Smooth muscle cell of the umbilical artery (primary cell): ENCODE results near the gene LBP. TPM values are rescaled to one million over a fixed set of nuclear protein-coding genes. Genes with fewer than 3 reads are reported as not detected.

Source experiments
- total RNA-seq: library from RNA; depleted of rRNA; stranded (reverse); fragments of >200 nt; gene quantifications from 2 replicates; pipeline ENCODE4 v1.2.3, GENCODE V29; 2014

The LBP gene, protein sequence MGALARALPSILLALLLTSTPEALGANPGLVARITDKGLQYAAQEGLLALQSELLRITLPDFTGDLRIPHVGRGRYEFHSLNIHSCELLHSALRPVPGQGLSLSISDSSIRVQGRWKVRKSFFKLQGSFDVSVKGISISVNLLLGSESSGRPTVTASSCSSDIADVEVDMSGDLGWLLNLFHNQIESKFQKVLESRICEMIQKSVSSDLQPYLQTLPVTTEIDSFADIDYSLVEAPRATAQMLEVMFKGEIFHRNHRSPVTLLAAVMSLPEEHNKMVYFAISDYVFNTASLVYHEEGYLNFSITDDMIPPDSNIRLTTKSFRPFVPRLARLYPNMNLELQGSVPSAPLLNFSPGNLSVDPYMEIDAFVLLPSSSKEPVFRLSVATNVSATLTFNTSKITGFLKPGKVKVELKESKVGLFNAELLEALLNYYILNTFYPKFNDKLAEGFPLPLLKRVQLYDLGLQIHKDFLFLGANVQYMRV
- not detected in 2 replicates for total RNA-seq

DNA sequence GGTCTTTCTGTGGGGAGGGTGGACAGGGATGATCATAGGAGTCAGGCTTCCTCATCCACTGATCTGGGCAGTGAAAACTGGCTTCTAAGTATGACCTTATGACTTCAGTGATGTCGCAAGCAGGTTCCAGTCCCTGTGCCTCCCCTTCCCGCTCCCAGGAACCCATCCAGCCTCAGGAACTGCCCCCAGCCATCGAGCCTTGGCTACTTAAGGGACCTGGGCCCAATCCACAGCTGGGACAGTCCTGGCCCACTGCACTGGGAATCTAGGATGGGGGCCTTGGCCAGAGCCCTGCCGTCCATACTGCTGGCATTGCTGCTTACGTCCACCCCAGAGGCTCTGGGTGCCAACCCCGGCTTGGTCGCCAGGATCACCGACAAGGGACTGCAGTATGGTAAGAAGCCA lies at the start of gene LBP:
Gene LBP (plus strand): TSS at position 236 of the 405 bp plus-strand sequence. CDS start 35 bp downstream, at position 271.

DNA sequence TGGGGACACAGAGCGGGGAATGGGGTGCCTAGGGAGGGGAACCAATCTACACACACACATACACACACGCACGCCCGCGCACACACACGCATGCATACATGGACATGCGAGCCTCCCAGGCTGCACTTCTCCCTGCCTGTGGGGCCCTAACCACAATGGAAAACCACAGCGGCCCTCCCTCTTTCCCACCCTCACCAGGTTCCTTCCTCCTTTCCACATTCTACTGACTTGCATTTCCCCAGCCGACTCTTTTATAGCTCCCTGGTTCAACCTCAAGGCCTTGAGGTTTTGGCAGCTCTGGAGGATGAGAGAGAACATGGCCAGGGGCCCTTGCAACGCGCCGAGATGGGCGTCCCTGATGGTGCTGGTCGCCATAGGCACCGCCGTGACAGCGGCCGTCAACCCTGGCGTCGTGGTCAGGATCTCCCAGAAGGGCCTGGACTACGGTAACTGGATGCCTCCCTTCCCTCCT lies 42.3 kb upstream of the LBP start, which contains the start of gene BPI:
Gene BPI (plus strand): TSS at position 249 of the 472 bp plus-strand sequence. CDS start 68 bp downstream, at position 317.

Other genes starting within 250 kb of the LBP start
- 1,934 and 2,042 TPM in 2 replicates for gene TGM2, start 181.2 kb upstream of the LBP start, total RNA-seq
- gene KIAA1755, start 85.7 kb upstream of the LBP start, total RNA-seq, result 0.65 and 1.5 TPM in 2 replicates
- gene BPI, start 42.3 kb upstream of the LBP start, total RNA-seq, result not detected in 2 replicates
- gene SNHG17, start 88.8 kb downstream of the LBP start, total RNA-seq, result 3.0 and 16.6 TPM in 2 replicates
- 33.3 and 38.1 TPM in 2 replicates for gene RALGAPB, start 126.4 kb downstream of the LBP start, total RNA-seq
- gene ADIG, start 234.7 kb downstream of the LBP start, total RNA-seq, result not detected in 2 replicates